Stomach (tissue), 9 donors: ENCODE data around the gene NDUFS1. TPM values are rescaled to one million over a fixed set of nuclear protein-coding genes. Genes with fewer than 3 reads are reported as not detected.
"Not testable (repeated sequence)": the region's sequence is repeated elsewhere in the genome, so short reads cannot be mapped to it uniquely, and the experiment has no call there.

ENCODE experiments used
- DNase-seq, 2 donors: peaks; one replicate each; pipeline versions ENCODE4 v3.0.0 to v3.0.0-alpha.2; 2013 to 2019
- H3K27ac ChIP-seq, 5 donors: fragments of 200-600 bp in 4 of 5; sonication (generic) in 4 of 5; one replicate each; pipeline ENCODE4 v1.5.1; 2013 to 2019; ENCODE audit warnings: mild to moderate bottlenecking in 1 of 5, moderate library complexity in 1 of 5
- H3K27me3 ChIP-seq, 3 donors: fragments of 200-600 bp; sonication (generic); one replicate each; pipeline ENCODE4 v1.5.1; 2017 to 2019; ENCODE audit warnings: mixed run types in 1 of 3
- H3K36me3 ChIP-seq, 4 donors: fragments of 200-600 bp; sonication (generic); 1 replicate in 3 of 4; 2 replicates in 1 of 4; pipeline ENCODE4 v1.5.1; 2016 to 2019
- H3K4me1 ChIP-seq, 4 donors: fragments of 200-600 bp; sonication (generic); one replicate each; pipeline ENCODE4 v1.5.1; 2016 to 2019
- H3K4me3 ChIP-seq, 4 donors: fragments of 200-600 bp; sonication (generic) in 3 of 4; one replicate each; pipeline ENCODE4 v1.5.1; 2016 to 2019; ENCODE audit warnings: mild to moderate bottlenecking in 1 of 4
- H3K9me3 ChIP-seq, 4 donors: fragments of 200-600 bp; sonication (generic); one replicate each; pipeline ENCODE4 v1.5.1; 2016 to 2019
- EP300 ChIP-seq: sonication (generic); formaldehyde crosslinking; IDR thresholded peaks from one replicate; pipeline ENCODE4 v1.6.1; 2017; ENCODE audit warnings: antibody characterized with exemption
- POLR2A ChIP-seq, 4 donors: fragments of 450-650 bp; IDR thresholded peaks; one replicate each; pipeline ENCODE4 v1.6.1; 2016; ENCODE audit warnings: antibody characterized with exemption in 4 of 4, control low read depth in 2 of 4, mild to moderate bottlenecking in 1 of 4, moderate library complexity in 1 of 4
- POLR2AphosphoS5 ChIP-seq, 3 donors: sonication (generic); formaldehyde crosslinking; IDR thresholded peaks; one replicate each; pipeline ENCODE4 v1.6.1; 2016; ENCODE audit warnings: antibody characterized with exemption in 3 of 3
- WGBS, 5 donors: extraction: QIAGEN DNeasy Blood & Tissue Kit in 3 of 5; methylation state at CpG; one replicate each; pipeline versions ENCODE4 v1.1.5 to v1.1.7; 2013 to 2018; 5-methylcytosine and 5-hydroxymethylcytosine counted together
- intact Hi-C: fragments of 100-400 bp; cut with DNase I; formaldehyde crosslinking; loops from one replicate; pipeline ENCODE4 v1.15.1; 2023; ENCODE audit warnings: low total_unique reads
- polyA plus RNA-seq, 3 donors: library from polyadenylated mRNA; stranded (reverse); fragments of 200-250 nt; gene quantifications; one replicate each; pipeline ENCODE4 v1.2.3, GENCODE V29; 2013
- total RNA-seq, 5 donors: library from RNA; depleted of rRNA; stranded (reverse); fragments of >200 nt; gene quantifications; one replicate each; pipeline versions ENCODE4 v1.1.0 to v1.2.3, GENCODE V29; 2014 to 2016
- TF ChIP-seq, protein P1 (sequence below), 7 experiments: fragments of 450-650 bp in 4 of 7; fragments of 200-600 bp in 3 of 7; sonication (generic) in 3 of 7; IDR thresholded peaks; one replicate each; pipeline ENCODE4 v1.5.1; 2016 to 2019; ENCODE audit warnings: antibody characterized with exemption in 7 of 7, control low read depth in 2 of 7, mild to moderate bottlenecking in 1 of 7
- donor health status: healthy with polysubstance abuse.
- donor health status: Bipolar disorder and iron deficiency.
- donor health status: healthy.

NDUFS1 gene
- total and polyA plus RNA-seq, 8 donors, result 9.8 to 143 (median 37.6) TPM

DNA sequence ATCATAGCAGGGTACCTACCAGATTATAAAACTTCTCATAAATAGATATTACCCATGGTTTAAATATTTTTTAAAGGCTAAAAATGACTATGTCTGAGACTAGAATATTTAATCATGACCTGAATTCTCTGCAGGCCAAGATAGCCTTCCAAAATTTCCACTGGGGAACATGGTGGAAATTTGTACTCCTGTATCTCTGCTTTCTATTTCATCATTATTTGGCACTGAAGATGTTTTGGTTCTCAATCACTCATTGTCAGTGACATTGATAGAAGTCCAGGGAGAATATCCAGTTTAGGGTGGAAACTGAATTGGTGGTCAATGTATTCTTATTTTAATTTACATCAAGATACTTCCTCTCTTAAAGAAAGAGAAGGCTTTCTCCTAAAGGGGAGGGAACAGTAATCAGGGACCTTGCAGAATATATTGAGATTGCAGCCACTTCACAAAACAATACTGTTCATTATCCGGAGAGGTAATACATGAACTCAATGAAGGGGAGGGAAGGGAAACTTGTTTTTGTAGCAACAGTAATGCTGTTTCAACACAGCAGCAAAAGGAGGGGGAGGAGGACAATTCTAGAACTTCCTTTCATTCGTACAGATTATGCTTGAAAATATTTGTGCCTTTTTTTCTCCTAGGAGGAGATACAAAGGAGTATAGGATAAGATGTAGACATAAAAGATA lies 34.6 kb upstream of the NDUFS1 start:
- no peaks in the 10 kb centered on the region for H3K36me3 ChIP-seq
- H3K4me1 ChIP-seq, result no peaks in the 10 kb centered on the region
- no peaks in the 10 kb centered on the region for H3K9me3 ChIP-seq
- no peak for TF ChIP-seq EP300
- TF ChIP-seq POLR2A (IDR thresholded peaks at IDR 0.05), result no peak
- H3K4me3 ChIP-seq, result no peak overlapping the region
- peaks cover 0 to 23% (median 0%) of the 10 kb centered on the region in 3 donors for H3K27me3 ChIP-seq
- intact Hi-C loops, result no loop called here
- no peak for DNase-seq
- H3K27ac ChIP-seq, result no peak overlapping the region
- 35 to 50% (median 41%) methylated on average over 2 of the region's 2 CpGs for WGBS, 5 donors

DNA sequence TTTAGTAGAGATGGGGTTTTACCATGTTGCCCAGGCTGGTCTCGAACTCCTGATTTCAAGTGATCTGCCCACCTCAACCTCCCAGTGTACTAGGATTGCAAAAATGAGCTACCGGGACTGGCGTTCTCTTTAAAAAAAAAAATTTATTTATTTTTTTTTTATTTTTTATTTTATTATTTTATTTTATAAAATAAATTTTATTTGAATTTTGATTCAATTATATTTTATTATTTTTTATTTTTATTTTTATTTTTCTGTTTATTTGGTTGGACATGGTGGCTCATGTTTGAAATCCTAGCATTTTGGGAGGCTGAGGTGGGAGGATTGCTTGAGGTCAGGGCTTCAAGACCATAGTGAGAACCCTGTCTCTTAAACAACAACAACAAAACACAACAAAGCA lies 32.9 kb upstream of the NDUFS1 start:
- Histone ChIP-seq H3K4me1 (no peaks in the 10 kb centered on the region), H3K27me3 (peaks cover 0 to 14% (median 0%) of the 10 kb centered on the region in 3 donors), H3K36me3 (no peaks in the 10 kb centered on the region), H3K4me3 (no peak overlapping the region), H3K27ac (no peak overlapping the region), H3K9me3 (no peaks in the 10 kb centered on the region)
- TF ChIP-seq EP300 (no peak), POLR2AphosphoS5 (IDR thresholded peaks at IDR 0.05) (no peak)
- TF ChIP-seq, protein P1, sequence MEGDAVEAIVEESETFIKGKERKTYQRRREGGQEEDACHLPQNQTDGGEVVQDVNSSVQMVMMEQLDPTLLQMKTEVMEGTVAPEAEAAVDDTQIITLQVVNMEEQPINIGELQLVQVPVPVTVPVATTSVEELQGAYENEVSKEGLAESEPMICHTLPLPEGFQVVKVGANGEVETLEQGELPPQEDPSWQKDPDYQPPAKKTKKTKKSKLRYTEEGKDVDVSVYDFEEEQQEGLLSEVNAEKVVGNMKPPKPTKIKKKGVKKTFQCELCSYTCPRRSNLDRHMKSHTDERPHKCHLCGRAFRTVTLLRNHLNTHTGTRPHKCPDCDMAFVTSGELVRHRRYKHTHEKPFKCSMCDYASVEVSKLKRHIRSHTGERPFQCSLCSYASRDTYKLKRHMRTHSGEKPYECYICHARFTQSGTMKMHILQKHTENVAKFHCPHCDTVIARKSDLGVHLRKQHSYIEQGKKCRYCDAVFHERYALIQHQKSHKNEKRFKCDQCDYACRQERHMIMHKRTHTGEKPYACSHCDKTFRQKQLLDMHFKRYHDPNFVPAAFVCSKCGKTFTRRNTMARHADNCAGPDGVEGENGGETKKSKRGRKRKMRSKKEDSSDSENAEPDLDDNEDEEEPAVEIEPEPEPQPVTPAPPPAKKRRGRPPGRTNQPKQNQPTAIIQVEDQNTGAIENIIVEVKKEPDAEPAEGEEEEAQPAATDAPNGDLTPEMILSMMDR (IDR thresholded peaks at IDR 0.05), result no peak
- WGBS, 5 donors, result 91 to 97% (median 95%) methylated on average over 3 of the region's 3 CpGs
- no peak for DNase-seq
- intact Hi-C loops, result no loop called here

DNA sequence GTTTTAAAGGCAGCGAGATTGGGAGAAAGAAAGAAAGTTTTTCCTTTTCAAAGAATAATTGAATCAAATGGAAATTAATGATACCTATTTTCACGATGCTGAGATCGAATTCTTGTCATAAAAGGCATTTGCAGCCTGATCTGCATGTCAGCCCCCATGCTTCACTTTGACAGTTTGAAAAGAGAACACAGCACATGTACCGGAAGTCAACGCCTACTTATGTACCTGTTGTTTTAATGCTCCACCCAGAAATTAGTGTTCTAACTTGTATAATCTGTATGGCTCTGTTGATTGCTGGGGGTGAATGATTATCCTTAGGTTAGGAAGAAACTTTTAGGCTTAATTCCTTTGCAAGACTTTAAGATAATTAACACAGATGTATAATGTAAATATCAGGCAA lies 31.4 kb upstream of the NDUFS1 start:
- no peaks in the 10 kb centered on the region for H3K9me3 ChIP-seq
- WGBS, 5 donors, result 79 to 82% (median 80%) methylated on average over 5 of the region's 5 CpGs
- H3K27me3 ChIP-seq, result peaks cover 0 to 11% (median 0%) of the 10 kb centered on the region in 3 donors
- H3K4me3 ChIP-seq, result no peak overlapping the region
- no peaks in the 10 kb centered on the region for H3K4me1 ChIP-seq
- no peak for DNase-seq
- no peak for TF ChIP-seq POLR2AphosphoS5 (IDR thresholded peaks at IDR 0.05)
- TF ChIP-seq, protein P1 (IDR thresholded peaks at IDR 0.05), result no peak
- no peak for TF ChIP-seq EP300
- TF ChIP-seq POLR2A (IDR thresholded peaks at IDR 0.05), result no peak
- H3K27ac ChIP-seq, result no peak overlapping the region
- intact Hi-C loops, result no loop called here
- no peaks in the 10 kb centered on the region for H3K36me3 ChIP-seq

DNA sequence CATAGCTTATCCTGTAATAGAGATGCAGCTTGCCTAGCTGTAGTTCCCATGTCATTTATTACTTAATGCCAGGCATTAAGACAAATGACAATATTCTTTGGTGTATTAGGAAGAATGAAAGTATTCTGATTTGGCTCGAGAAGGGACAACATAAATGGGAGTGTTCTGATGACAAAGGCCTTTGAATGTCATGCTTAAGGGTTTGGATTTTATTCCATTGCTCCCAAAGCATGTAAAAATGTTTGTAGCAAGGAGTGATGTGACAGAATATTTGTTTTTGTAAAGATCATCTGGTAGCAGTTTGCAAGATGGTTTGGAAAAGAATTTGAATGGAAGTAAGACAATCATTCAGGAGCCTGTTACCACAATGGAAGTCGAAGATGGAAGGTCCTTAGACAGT lies 30.9 kb upstream of the NDUFS1 start:
- Histone ChIP-seq H3K4me1 (no peaks in the 10 kb centered on the region), H3K27me3 (peaks cover 0 to 11% (median 0%) of the 10 kb centered on the region in 3 donors), H3K9me3 (no peaks in the 10 kb centered on the region), H3K4me3 (no peak overlapping the region), H3K27ac (no peak overlapping the region), H3K36me3 (no peaks in the 10 kb centered on the region)
- 67 to 79% (median 77%) methylated on average over 2 of the region's 2 CpGs for WGBS, 5 donors
- TF ChIP-seq EP300, result no peak
- no peak for TF ChIP-seq POLR2AphosphoS5 (IDR thresholded peaks at IDR 0.05)
- intact Hi-C loops, result no loop called here
- no peak for DNase-seq

DNA sequence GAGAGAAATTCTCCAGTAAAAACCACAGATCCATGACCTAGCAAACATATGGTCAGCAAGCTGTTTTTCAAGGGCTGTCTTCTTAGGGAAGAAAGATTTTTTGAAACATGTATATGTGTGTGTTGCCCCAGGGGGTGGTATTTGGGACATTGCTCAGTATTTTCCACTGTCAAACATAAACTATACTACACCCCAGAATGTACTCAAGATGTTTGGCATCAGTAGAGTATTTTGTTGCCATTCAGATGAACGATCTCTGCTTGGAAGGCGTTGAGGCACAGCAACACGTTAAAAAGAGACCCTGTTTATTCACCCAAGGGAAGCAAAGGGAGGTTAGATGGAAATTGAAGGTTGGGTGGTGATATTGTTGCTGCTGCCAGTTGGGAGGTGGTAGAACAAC lies 30.4 kb upstream of the NDUFS1 start:
- Histone ChIP-seq H3K4me3 (no peak overlapping the region), H3K4me1 (no peaks in the 10 kb centered on the region), H3K9me3 (no peaks in the 10 kb centered on the region), H3K27ac (no peak overlapping the region), H3K27me3 (peaks cover 0 to 11% (median 0%) of the 10 kb centered on the region in 3 donors), H3K36me3 (no peaks in the 10 kb centered on the region)
- no peak for DNase-seq
- 66 to 84% (median 80%) methylated on average over 3 of the region's 3 CpGs for WGBS, 5 donors
- TF ChIP-seq POLR2AphosphoS5 (IDR thresholded peaks at IDR 0.05), result no peak
- TF ChIP-seq POLR2A (IDR thresholded peaks at IDR 0.05), result no peak
- TF ChIP-seq, protein P1 (IDR thresholded peaks at IDR 0.05), result no peak
- TF ChIP-seq EP300, result no peak
- intact Hi-C loops, result no loop called here

DNA sequence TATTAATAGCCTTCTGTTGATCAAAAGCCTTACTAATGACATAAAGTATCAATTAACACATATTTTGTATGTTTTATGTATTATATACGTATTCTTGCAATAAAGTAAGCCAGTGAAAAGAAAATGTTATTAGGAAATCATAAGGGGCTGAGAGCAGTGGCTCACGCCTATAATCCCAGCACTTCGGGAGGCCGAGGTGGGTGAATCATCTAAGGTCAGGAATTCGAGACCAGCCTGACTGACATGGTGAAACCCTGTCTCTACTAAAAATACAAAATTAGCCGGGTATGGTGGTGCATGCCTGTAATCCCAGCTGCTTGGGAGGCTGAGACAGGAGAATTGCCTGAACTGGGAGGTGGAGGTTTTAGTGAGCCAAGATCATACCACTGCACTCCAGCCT lies 22.3 kb upstream of the NDUFS1 start:
- intact Hi-C loops, H3K9me3 ChIP-seq, H3K4me1 ChIP-seq, H3K27me3 ChIP-seq, H3K4me3 ChIP-seq, H3K36me3 ChIP-seq, DNase-seq, H3K27ac ChIP-seq: not testable (repeated sequence)
- WGBS, 5 donors, result 74 to 89% (median 86%) methylated on average over 6 of the region's 6 CpGs
